HG02610 (cell line): Measurements from ENCODE around the gene GPT2.
A peak's percentile ranks its signal among the peaks of the same experiment; 100 is the strongest.

Experiments used
- ATAC-seq: cut with Tn5 transposase; IDR thresholded peaks from one replicate; pipeline ENCODE4 v1.9.1; 2021; ENCODE audit warnings: mild to moderate bottlenecking, moderate library complexity; ENCODE audit not compliant: unreplicated experiment

GPT2 gene, protein sequence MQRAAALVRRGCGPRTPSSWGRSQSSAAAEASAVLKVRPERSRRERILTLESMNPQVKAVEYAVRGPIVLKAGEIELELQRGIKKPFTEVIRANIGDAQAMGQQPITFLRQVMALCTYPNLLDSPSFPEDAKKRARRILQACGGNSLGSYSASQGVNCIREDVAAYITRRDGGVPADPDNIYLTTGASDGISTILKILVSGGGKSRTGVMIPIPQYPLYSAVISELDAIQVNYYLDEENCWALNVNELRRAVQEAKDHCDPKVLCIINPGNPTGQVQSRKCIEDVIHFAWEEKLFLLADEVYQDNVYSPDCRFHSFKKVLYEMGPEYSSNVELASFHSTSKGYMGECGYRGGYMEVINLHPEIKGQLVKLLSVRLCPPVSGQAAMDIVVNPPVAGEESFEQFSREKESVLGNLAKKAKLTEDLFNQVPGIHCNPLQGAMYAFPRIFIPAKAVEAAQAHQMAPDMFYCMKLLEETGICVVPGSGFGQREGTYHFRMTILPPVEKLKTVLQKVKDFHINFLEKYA

DNA sequence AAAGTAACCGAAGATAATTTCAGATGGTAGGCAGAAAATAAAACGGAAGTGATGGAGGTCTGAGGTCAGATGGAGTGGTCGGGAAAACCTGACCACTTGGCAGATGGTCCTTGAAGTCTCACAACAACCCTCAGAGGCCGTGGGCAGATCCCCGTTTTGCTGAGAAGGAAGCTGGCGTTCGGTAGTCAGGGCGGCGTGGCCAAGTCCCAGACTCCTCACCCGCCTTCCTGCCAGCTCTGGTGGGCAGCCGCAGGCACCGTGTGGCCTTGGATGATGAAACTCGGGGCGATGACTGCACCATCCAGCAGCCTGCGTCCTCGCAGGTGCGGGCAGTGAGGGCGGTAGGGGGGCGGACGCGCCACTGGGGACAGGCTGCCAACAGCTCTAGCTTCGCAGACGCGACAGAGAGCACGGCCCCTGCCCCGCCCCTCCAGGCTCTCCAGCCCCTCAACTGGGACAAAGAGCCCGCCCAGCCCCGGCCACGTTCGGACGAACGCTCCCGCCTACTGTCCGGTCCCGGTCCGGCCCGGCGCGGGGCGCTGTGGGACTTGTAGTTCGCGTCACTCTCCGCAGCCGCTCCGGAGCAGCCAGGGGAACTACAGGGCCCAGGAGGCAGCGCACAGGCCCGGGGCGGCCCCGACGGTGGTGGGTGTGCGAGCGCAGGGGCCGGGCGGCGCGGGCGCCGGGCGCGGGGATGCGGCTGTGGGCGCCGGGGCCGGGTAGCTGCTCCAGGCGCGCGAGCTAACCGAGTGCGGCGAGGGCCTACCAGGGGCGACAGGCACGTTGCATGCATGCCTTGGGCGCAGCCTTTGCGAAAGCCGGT is at the start of gene GPT2:
TSS of gene GPT2 (plus strand) at position 673 of the 823 bp plus-strand sequence. CDS start 354 bp downstream, outside the sequence.
- peak; percentile 99 for ATAC-seq

DNA sequence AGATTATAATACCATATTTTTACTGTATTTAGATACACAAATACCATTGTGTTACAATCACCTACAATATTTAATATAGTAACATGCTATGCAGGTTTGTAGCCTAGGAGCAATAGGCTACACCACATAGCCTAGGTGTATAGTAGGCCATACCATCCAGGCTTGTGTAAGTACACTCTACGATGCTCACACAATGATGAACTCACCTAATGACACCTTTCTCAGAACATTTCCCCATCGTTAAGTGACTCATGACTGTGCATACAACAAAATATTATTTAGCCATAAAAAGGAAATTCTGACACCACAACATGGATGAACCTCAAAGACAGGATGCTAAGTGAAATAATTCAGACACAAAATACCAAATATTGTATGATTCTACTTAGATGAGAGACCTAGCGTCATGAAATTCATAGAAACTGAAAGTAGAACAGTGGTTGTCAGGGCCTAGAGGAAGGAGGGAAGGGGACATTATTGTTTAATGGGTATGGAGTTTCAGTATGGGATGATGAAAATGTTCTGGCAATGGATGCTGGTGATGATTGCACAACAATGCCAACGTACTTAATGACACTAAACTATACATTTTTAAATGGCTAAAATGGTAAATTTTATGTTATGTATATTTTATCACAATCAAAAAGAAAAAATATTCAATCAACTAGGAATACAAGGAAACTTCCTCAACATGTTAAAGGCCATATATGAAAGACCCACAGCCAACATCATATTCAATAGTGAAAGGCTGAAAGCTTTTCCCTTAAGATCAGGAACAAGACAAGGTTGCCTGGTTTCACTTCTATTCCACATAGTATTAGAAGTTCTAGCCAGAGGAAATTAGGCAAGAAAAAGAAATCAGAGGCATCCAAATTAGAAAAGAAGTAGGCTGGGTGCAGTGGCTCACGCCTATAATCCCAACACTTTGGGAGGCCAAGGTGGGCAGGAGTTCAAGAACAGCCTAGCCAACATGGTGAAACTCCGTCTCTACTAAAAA is 47.3 kb upstream of the GPT2 start:
- ATAC-seq = no peak

DNA sequence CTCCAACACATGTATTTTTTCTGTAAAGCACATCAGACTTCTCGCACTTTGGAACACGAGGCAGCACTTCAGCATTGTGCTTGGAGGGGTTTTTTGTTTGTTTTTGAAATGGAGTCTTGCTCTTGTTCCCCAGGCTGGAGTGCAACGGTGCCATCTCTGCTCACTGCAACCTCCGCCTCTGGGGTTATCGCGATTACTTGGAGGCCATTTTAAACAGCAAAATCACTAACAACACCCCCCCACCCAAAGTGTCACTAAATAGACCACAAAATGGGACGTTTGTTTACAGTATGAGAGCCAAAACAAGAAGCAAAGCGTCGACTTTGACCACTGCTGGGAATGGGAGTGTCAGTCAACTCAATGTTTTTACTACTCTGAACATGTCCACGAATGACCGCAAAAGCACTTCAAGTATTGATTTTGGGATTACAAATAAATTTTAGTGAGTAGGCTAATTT is 44.1 kb upstream of the GPT2 start:
- no peak for ATAC-seq

DNA sequence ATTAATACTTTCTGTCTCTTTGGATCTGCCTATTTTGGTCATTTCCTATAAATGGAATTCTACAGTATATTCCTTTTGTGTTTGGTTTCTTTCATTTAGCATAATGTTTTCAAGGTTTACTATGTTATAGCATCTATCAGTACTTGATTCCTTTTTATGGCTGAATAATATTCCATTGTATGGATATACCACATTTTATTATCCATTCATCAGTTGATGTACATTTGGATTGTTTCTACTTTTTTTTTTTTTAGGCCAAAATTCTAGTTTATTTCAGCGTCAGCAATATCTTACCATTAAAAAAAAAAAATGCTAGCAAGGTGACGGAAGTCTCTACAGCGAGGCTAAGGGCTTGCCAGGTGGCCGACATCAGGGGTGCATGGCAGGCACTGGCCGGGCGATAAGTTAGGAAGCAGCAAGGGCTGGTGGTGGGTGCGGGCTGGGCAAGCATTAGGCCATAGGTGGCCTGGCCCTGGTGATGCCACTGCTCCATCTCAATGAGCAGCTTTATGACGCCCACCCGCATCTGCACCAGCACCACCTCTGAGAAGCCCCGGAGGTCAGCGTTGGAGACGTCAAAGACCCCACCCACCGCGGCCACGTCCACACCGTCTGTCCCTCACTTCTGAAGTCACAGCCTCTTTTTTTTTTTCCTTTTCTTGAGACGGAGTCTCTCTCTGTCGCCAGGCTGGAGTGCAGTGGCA is 41.8 kb upstream of the GPT2 start:
- ATAC-seq = no peak

DNA sequence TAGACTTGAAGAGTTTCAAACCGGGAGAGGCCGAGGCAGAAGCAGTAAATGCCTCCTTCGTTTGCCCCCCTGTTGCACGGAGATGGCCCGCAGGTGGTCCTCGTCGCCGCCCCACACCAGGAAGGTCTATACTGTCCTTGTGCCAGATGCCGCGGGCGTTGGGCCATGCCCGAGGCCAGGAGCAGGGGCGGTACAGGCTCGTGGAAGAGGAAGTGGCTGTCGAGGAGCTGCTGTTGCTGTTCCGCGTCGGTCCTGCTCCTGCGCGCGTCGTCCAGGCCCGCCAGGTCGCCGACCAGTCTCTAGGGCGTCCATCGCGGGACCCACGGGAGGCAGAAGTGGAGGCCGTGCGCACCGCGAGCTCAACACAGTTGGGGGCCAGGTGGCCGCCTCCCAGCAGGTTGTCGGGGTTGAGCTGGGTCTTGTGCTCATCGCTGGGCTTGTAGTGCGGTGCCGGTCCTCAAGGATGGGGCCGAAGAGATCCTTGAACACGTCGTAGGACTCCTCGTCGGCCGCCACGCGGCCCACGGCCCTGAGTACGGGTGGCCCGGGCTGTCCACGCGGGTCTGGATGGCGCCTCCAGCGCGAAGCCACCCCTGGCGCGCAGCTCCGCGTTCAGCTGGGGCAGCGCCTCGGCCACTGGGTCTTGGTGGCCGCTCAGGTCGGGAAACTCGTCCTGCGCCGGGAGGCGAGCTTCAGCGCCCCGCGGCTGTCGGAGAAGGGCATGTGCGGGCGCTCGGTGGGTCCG is 40.1 kb upstream of the GPT2 start:
- no peak for ATAC-seq

DNA sequence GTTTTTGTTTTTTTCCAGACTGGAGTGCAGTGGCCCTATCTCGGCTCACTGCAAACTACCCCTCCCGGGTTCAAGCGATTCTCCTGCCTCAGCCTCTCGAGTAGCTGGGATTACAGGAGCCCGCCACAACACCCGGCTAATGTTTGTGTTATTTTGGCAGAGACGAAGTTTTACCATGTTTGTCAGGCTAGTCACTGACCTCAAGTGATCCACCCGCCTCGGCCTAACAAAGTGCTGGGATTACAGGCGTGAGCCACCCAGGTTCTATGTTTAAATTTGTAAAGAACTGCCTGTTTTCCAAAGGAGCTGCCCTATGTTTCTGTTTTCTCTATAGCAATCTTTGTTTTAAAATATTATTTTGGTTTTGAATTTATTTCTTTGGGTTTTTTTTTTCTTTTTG is 39.4 kb upstream of the GPT2 start:
- ATAC-seq = no peak

DNA sequence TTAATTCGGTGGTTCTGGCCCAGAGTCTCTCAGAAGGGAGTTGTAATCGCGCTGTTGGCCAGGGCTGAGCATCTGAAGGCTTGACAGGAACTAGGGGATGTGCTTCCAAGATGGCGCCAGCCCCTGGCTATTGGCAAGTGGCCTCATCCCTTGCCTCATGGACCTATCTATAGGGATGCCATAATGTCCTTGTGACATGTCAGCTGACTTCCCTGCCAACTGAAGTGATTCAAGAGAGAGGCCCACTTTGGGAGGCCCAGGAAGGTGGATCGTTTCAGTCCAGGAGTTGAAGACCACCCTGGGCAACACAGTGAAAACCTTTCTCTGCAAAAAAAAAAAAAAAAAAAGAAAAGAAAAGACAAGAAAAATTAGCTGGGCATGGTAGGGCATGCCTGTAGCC is 38.2 kb upstream of the GPT2 start:
- no peak for ATAC-seq

DNA sequence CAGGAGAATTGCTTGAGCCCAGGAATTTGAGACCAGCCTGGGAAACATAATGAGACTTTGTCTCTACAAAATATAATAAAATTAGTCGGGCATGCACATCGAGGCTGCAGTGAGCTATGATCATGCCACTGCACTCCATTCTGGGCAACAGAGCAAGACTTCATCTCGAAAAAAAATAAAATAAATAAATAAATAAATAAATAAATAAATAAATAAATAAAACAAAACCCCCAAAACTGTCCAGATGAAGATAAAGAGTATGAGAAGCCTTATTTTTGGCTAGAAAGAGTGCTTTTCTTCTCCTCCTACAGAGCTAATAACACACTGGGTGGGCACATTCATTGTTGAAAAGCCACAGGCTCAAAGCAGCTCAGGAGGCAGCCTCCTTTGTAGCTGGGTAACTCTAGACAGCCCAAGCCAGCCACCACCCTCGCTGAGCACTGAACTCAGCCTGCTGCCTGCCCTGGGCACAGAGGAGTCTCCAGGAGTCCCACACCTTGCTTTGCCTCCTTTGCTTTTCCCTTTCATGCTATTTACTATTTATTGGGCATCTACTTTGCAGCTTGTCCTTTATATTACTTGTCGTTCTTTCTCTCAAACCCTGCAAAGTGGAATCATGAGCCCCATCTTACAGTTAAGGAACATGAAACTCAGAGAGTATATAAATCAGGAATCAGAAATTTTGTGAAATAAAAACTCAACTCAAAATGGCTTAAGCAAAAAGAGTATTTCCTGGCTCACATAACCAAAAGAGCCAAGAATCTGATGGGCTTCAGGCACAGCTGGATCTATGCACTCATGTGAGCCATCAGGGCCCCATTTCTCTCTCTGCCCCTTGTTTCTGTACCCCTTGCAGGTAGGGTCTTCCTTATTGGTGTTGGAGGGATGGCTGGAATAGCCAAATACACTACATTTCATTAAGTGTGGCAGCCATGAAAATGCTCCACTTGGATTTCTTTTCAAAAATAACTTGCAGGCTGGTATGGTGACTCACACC is 35.1 kb upstream of the GPT2 start:
- no peak for ATAC-seq

DNA sequence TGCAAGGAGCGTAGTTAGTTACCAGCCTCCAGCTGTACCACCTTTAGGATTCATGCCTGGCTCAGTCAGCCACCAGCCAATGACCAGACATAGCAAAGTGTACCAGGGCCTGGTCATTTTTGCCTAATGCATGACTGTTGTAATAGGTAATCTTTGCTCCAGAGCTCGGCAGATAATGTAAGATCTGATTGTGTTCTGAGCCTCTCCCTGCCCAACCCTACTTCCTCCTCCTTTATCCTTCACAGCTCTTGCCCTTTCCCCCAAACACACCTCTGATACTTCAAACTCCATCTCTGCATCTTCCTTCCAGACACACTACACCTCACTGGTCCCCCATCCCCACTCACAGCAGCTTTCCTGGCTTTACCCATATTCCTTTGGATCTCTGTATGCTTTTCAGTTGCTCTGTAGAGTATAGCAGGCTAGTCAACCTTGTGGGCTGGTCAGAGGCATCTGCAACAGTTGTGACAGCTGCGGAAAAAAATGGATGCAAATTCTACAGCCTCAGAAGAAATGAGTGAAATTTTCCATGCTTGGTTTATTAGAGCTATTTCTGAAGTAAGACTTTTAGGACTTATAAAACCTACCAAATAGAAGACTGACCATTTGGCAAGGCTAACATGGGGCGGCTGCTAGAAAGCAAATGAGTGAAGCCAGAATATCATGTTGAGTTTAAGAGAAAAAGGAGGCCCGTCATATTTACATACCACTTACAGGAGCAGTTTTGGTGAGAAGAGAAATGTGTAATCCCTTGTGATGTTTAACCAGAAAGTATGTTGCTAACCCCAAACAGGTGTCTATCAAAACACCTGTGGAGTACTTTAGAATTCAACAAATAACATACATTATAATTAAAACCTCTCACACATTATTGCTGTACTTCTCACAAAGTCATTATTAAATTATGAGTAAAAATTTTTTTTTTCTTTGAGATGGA is 33.3 kb upstream of the GPT2 start:
- peak; percentile 33 for ATAC-seq

DNA sequence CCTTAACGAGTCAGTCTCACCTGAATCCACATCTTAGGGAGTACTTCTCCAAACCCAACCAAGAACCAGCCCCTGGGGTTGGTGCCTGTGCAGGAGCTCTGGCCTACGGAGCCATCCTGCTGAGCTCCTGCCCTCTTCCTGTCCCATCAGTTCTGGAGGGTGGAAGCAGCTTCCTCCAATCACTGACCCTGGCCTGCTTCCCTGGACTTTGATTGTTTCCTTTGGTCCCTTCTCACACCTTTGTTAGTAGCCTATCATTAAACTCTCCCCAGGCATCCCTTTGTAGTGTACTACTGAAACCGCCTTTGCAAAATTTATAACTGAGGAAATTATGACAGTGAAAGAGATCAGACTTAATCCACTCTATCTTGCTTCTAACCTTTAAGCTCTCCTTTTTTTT is 32.0 kb upstream of the GPT2 start:
- ATAC-seq = no peak

DNA sequence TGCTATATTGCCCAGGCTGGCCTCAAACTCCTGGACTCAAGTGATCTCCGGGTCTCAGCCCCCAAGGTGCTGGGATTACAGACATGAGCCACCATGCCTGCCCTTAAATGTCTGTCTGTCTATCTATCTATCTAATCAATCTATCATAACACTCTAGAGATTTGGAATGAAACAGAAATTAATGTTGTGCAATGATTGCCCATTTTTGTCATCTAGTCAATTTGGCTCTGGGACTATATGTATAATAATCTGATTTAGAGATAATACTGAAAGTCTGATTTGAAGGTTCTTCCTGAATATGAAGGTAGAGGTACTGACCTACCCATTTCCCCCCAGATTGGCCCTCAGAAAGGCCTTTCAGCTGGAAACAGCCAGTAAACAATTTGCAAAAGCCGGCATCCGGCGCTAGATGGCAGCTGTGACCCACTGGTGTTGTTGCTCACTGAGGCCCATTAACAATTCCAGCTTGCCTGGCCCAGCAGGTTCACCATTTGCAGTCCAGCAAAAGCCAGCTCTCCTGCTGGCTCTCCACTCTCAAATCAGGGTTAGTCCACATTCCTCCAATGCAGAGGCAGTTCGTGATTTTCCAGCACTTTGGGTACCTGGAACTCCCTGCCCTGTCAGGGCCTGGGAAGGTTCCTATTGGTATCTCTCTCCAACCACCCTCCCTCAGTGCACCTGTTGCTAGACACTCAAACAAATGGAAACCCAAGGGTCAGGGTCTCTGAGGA is 30.3 kb upstream of the GPT2 start:
- peak; percentile 69 for ATAC-seq

DNA sequence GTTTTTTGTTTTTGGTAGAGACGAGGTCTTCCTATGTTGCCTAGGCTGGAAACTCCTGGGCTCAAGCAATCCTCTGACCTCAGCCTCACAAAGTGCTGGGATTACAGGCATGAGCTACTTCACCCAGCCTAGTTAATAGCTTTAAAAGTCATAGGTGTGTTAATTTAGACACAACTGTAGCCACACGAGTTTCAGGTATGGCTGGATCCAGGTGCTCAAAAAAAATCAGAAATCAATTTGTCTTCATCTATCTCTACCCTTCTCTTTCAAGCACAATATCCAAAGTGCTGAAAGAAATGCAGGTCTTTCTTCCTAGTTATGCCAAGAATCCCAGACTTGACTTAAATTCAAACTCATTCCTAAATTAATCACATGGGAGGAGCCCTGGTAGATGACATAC is 29.3 kb upstream of the GPT2 start:
- no peak for ATAC-seq

DNA sequence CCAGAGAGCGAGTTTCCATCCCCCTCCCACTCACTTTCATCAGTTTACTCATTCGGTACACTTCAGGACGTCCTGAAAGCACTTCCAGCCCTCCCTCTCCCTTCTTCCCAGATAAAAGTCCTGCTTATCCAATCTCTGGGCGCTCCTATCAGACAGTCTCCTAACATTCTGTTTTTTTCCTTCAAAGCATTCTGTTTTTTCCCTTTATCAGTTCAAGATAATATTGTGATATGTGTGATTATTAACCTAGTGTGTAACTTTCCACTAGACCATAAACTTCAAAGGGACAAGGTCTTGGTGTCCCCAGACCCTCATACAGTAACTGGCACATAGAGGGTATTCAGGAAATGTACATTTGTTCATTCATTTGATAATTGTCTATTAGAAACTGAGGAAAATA is 28.8 kb upstream of the GPT2 start:
- ATAC-seq = no peak

DNA sequence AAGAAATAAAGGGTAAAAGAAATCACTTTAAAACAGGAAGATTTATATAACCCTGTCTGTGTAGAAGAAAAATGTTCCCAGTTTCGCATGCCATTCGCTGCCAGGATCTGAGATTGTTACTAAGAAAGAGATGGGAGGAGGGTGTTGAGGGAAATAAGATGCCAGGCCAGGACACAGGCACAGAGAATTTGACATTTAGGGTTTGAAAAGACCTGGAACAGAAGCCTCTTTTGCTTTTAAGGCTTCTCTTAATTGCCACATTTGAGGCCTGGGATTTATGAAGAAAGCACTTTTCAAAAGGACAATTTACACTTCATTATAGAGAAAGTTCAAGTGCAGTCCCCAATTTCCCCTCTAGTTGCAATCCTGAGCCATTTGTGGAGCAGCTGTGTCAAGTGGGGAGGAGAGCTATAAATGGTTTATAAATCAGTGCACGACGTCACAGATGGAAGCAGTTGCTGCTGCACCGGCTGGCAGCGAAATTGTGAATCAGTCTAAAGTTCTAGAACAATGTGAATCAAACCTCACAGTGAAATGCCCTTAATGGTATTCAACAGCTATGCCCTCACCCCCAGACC is 26.7 kb upstream of the GPT2 start:
- ATAC-seq = no peak

DNA sequence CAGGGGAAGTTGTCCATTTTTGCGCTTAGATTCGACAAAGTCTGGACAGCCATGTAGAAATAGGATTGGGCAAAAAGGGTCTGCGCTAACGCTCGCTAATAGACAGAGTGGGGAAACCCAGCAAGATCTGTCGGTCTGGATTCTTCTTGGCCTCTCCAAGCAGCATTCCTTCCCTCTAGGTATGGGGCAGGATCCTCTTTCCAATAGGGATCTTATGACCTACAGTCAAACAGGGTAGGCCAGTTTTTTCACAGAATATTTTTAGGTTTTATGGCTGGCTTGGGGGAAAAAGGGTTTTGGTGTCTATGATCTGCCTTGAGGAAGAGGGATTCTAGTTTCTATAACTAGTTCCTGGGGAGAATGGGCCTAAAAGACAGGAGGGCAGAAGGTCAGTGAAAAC is 26.0 kb upstream of the GPT2 start:
- no peak for ATAC-seq

DNA sequence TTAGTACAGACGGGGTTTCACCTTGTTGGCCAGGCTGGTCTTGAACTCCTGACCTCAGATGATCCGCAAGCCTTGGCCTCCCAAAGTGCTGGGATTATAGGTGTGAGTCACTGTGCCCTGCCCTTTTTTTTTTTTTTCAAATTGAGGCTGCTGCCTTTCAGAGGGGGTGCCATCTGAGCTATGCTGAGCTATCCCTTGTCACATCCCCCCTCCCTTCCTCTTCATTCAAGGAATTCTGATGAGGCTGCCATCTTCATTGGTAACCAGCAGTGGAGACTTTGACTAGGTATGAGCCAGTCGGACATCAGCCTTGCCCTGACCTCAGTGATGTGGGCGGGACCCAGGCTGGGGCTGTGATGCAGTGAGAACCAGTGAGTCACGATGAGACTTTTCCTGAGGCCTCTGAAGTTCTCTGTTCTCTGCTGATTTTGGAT is 24.4 kb upstream of the GPT2 start:
- ATAC-seq = no peak
